HEK293 (cell line): ENCODE data around the gene TRIM72.

Source experiments
- CTCF ChIA-PET: fragments of 350-600 bp; formaldehyde crosslinking; extraction: SDS; loops from one replicate; lab custom pipeline; 2021; ENCODE audit warnings: antibody characterized with exemption; lab: Yijun Ruan, JAX
- POLR2A ChIA-PET: fragments of 300-600 bp; formaldehyde crosslinking; extraction: SDS; loops from one replicate; lab custom pipeline; 2020; ENCODE audit warnings: antibody characterized with exemption, inconsistent platforms; lab: Yijun Ruan, JAX
- H3K27ac ChIP-seq: fragments of 200-500 bp; sonication (Bioruptor generic); 2 replicates; pipeline ENCODE4 v1.5.1; 2014; ENCODE audit warnings: low read depth, low read length, control low read depth, inconsistent platforms; ENCODE audit errors: extremely low read depth
- H3K36me3 ChIP-seq, 2 experiments: fragments of 200-500 bp in 1 of 2; sonication (Bioruptor generic) in 1 of 2; 1 replicate in 1 of 2; 2 replicates in 1 of 2; pipeline ENCODE4 v1.5.1; 2014 to 2017; ENCODE audit warnings: inconsistent platforms in 2 of 2, low read length in 2 of 2; ENCODE audit not compliant: control insufficient read depth in 2 of 2, insufficient read depth in 1 of 2
- H3K4me1 ChIP-seq: fragments of 200-500 bp; sonication (Bioruptor generic); 2 replicates; pipeline ENCODE4 v1.5.1; 2014; ENCODE audit warnings: mild to moderate bottlenecking, low read length, inconsistent platforms; ENCODE audit not compliant: control insufficient read depth, insufficient read depth
- H3K4me3 ChIP-seq: 2 replicates; pipeline ENCODE4 v1.5.1; 2011; ENCODE audit warnings: low read depth, mild to moderate bottlenecking, control low read depth, low read length, moderate library complexity
- H3K9me3 ChIP-seq: fragments of 200-500 bp; sonication (Bioruptor generic); 2 replicates; pipeline ENCODE4 v1.5.1; 2014; ENCODE audit warnings: low read depth, low read length, inconsistent platforms; ENCODE audit not compliant: control insufficient read depth, insufficient read depth
- HOXD13 ChIP-seq: sonication (generic); formaldehyde crosslinking; IDR thresholded peaks from 2 replicates; pipeline ENCODE4 v1.8.0; 2022; ENCODE audit warnings: missing genetic modification reagents, borderline replicate concordance
- MZF1 ChIP-seq: fragments of 450-650 bp; formaldehyde crosslinking; IDR thresholded peaks from 2 replicates; pipeline ENCODE4 v1.5.1; 2017; ENCODE audit warnings: missing biosample characterization, missing genetic modification characterization, borderline replicate concordance
- RBAK ChIP-seq: fragments of 450-650 bp; formaldehyde crosslinking; IDR thresholded peaks from 2 replicates; pipeline ENCODE4 v1.5.1; 2016; ENCODE audit warnings: missing biosample characterization, missing genetic modification characterization
- SETDB1 ChIP-seq: IDR thresholded peaks from one replicate; pipeline ENCODE4 v1.6.1; 2017; ENCODE audit warnings: mild to moderate bottlenecking, low read length, moderate library complexity, mixed read lengths; ENCODE audit not compliant: insufficient read length
- SP7 ChIP-seq: fragments of 450-650 bp; formaldehyde crosslinking; IDR thresholded peaks from 2 replicates; pipeline ENCODE4 v1.5.1; 2016; ENCODE audit warnings: missing biosample characterization, missing genetic modification characterization
- WT1 ChIP-seq: fragments of 450-650 bp; formaldehyde crosslinking; IDR thresholded peaks from 2 replicates; pipeline ENCODE4 v1.5.1; 2016; ENCODE audit warnings: missing biosample characterization, missing genetic modification characterization
- ZFHX2 ChIP-seq: fragments of 450-650 bp; formaldehyde crosslinking; conservative IDR thresholded peaks from 2 replicates; pipeline ENCODE4 v1.5.1; 2016; ENCODE audit warnings: missing biosample characterization, missing genetic modification characterization
- ZNF394 ChIP-seq: fragments of 450-650 bp; formaldehyde crosslinking; IDR thresholded peaks from 2 replicates; pipeline ENCODE4 v1.5.1; 2016; ENCODE audit warnings: missing biosample characterization, missing genetic modification characterization, mild to moderate bottlenecking, moderate library complexity, borderline replicate concordance
- ZNF423 ChIP-seq: fragments of 450-650 bp; formaldehyde crosslinking; IDR thresholded peaks from 2 replicates; pipeline ENCODE4 v1.5.1; 2016; ENCODE audit warnings: missing biosample characterization, missing genetic modification characterization
- ZNF433 ChIP-seq: fragments of 450-650 bp; formaldehyde crosslinking; IDR thresholded peaks from 2 replicates; pipeline ENCODE4 v1.5.1; 2016; ENCODE audit warnings: missing biosample characterization, missing genetic modification characterization, low read depth
- ZNF514 ChIP-seq: fragments of 450-650 bp; formaldehyde crosslinking; IDR thresholded peaks from 2 replicates; pipeline ENCODE4 v1.5.1; 2016; ENCODE audit warnings: missing biosample characterization, missing genetic modification characterization
- ZNF585B ChIP-seq: fragments of 450-650 bp; formaldehyde crosslinking; IDR thresholded peaks from 2 replicates; pipeline ENCODE4 v1.5.1; 2016; ENCODE audit warnings: missing biosample characterization, missing genetic modification characterization
- ZNF626 ChIP-seq: fragments of 450-650 bp; sonication (Bioruptor Pico); formaldehyde crosslinking; IDR thresholded peaks from 2 replicates; pipeline ENCODE4 v1.5.1; 2018; ENCODE audit warnings: missing biosample characterization, missing genetic modification characterization, inconsistent platforms
- ZNF660 ChIP-seq: fragments of 450-650 bp; IDR thresholded peaks from 2 replicates; pipeline ENCODE4 v1.5.1; 2018; ENCODE audit warnings: missing biosample characterization, mild to moderate bottlenecking, missing genetic modification characterization
- ZNF670 ChIP-seq: fragments of 450-650 bp; formaldehyde crosslinking; IDR thresholded peaks from 2 replicates; pipeline ENCODE4 v1.5.1; 2016; ENCODE audit warnings: missing biosample characterization, missing genetic modification characterization, low read depth
- TF ChIP-seq, protein P1 (sequence below): fragments of 450-650 bp; formaldehyde crosslinking; IDR thresholded peaks from 2 replicates; pipeline ENCODE4 v1.5.1; 2017; ENCODE audit warnings: missing biosample characterization, missing genetic modification characterization
- TF ChIP-seq, protein P2 (sequence below): fragments of 450-650 bp; formaldehyde crosslinking; conservative IDR thresholded peaks from 2 replicates; pipeline ENCODE4 v1.5.1; 2016; ENCODE audit warnings: low read depth, missing biosample characterization, missing genetic modification characterization
- TF ChIP-seq, protein P3 (sequence below): fragments of 450-650 bp; formaldehyde crosslinking; IDR thresholded peaks from 2 replicates; pipeline ENCODE4 v1.5.1; 2016; ENCODE audit warnings: missing biosample characterization, missing genetic modification characterization

The TRIM72 gene

DNA sequence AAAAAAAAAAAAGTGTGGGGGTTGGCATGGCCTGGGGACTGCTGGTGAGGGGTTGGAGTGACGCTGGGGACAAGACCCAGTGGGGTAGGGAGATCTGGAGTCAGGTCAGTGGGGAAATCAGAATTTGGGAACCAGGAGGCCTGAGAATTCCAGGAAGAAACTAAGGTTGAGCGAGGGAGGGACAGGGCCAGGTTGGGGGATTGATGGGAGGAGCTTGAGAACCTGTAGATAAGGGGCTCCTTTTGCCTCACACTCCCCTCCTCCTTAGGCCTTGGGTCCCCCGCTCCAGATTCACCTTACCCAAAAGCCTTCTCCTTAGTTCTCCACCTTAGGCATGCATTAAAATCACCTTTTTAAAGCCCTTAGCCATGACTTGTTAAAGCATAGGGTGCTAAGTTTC is 11.3 kb downstream of the TRIM72 start (continued):
- TF ChIP-seq SETDB1, result no peak
- TF ChIP-seq, protein P1, sequence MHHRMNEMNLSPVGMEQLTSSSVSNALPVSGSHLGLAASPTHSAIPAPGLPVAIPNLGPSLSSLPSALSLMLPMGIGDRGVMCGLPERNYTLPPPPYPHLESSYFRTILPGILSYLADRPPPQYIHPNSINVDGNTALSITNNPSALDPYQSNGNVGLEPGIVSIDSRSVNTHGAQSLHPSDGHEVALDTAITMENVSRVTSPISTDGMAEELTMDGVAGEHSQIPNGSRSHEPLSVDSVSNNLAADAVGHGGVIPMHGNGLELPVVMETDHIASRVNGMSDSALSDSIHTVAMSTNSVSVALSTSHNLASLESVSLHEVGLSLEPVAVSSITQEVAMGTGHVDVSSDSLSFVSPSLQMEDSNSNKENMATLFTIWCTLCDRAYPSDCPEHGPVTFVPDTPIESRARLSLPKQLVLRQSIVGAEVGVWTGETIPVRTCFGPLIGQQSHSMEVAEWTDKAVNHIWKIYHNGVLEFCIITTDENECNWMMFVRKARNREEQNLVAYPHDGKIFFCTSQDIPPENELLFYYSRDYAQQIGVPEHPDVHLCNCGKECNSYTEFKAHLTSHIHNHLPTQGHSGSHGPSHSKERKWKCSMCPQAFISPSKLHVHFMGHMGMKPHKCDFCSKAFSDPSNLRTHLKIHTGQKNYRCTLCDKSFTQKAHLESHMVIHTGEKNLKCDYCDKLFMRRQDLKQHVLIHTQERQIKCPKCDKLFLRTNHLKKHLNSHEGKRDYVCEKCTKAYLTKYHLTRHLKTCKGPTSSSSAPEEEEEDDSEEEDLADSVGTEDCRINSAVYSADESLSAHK (tag by site-specific recombination), result no peak
- no peak for TF ChIP-seq MZF1

DNA sequence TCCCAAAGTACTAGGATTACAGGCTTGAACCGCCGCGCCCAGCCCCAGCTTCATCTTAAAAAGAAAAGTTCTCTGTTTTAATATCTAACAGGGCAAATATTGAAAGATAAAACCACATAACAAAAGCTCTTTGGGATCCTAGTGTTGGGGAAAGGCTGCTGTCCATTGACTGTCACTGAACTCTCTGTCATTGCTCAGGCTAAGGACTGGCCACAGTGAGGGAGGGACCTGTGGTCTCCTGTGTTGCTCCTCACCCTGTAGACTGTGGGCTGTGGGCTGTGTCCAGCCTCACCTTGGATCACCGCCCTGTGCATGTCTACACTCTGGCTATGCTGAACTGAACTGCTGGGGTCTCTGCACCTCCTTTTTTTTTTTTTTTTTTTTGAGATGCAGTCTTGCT is 14.3 kb downstream of the TRIM72 start:
- H3K36me3 ChIP-seq, result no peaks in the 10 kb centered on the region
- TF ChIP-seq ZNF423 (tag by site-specific recombination) (no peak), ZNF433 (tag by site-specific recombination) (no peak), WT1 (tag by site-specific recombination) (no peak), HOXD13 (no peak), SP7 (tag by site-specific recombination) (no peak), ZNF514 (tag by site-specific recombination) (no peak)
- TF ChIP-seq, protein P2, sequence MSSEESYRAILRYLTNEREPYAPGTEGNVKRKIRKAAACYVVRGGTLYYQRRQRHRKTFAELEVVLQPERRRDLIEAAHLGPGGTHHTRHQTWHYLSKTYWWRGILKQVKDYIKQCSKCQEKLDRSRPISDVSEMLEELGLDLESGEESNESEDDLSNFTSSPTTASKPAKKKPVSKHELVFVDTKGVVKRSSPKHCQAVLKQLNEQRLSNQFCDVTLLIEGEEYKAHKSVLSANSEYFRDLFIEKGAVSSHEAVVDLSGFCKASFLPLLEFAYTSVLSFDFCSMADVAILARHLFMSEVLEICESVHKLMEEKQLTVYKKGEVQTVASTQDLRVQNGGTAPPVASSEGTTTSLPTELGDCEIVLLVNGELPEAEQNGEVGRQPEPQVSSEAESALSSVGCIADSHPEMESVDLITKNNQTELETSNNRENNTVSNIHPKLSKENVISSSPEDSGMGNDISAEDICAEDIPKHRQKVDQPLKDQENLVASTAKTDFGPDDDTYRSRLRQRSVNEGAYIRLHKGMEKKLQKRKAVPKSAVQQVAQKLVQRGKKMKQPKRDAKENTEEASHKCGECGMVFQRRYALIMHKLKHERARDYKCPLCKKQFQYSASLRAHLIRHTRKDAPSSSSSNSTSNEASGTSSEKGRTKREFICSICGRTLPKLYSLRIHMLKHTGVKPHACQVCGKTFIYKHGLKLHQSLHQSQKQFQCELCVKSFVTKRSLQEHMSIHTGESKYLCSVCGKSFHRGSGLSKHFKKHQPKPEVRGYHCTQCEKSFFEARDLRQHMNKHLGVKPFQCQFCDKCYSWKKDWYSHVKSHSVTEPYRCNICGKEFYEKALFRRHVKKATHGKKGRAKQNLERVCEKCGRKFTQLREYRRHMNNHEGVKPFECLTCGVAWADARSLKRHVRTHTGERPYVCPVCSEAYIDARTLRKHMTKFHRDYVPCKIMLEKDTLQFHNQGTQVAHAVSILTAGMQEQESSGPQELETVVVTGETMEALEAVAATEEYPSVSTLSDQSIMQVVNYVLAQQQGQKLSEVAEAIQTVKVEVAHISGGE (tag by site-specific recombination), result no peak
- ChIA-PET CTCF (no interaction called here), POLR2A (no interaction called here)
- H3K27ac ChIP-seq, result no peak overlapping the region
- no peak overlapping the region for H3K4me3 ChIP-seq
- no peaks in the 10 kb centered on the region for H3K9me3 ChIP-seq
- H3K4me1 ChIP-seq, result no peaks in the 10 kb centered on the region

DNA sequence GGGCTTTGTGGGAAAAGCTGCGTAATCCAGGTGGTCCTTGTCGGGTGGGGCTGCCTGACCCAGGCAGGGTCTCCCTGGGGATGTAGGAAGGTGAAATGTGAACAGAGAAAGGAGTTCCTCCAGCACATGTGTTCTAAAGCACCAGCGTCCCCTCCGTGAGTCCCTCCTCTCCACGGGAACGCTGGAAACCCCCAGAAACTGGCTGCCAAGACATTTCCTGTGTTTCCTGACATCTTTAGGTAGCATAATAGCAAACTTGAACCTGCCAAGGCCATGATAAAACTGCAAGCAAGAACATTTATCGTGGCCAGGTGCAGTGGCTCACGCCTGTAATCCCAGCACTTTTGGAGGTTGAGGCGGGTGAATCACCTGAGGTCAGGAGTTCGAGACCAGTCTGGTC is 15.6 kb downstream of the TRIM72 start:
- H3K27ac ChIP-seq, result no peak overlapping the region
- ChIA-PET POLR2A (no interaction called here), CTCF (interaction anchor here (0.6 kb wide), 1 partner anchor 40 kb away, joined by 3 read pairs; no protein-coding TSS in a partner anchor)
- TF ChIP-seq RBAK (tag by site-specific recombination) (no peak), ZNF585B (no peak), ZNF626 (tag by site-specific recombination) (no peak), ZNF670 (tag by site-specific recombination) (no peak), ZNF394 (tag by site-specific recombination) (no peak), ZFHX2 (no peak), ZNF660 (no peak)
- TF ChIP-seq, protein P3, sequence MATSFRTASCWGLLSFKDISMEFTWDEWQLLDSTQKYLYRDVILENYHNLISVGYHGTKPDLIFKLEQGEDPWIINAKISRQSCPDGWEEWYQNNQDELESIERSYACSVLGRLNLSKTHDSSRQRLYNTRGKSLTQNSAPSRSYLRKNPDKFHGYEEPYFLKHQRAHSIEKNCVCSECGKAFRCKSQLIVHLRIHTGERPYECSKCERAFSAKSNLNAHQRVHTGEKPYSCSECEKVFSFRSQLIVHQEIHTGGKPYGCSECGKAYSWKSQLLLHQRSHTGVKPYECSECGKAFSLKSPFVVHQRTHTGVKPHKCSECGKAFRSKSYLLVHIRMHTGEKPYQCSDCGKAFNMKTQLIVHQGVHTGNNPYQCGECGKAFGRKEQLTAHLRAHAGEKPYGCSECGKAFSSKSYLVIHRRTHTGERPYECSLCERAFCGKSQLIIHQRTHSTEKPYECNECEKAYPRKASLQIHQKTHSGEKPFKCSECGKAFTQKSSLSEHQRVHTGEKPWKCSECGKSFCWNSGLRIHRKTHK (tag by site-specific recombination), result no peak
- no peak overlapping the region for H3K4me3 ChIP-seq
- no peaks in the 10 kb centered on the region for H3K36me3 ChIP-seq
- no peaks in the 10 kb centered on the region for H3K9me3 ChIP-seq
- H3K4me1 ChIP-seq, result no peaks in the 10 kb centered on the region
